Dedifferentiated amniotic fluid mesenchymal stem cell (primary cell): Measurements from ENCODE around the gene ZNF732.
"Not testable (repeated sequence)": the region's sequence is repeated elsewhere in the genome, so short reads cannot be mapped to it uniquely, and the experiment has no call there.

Source experiments
- DNase-seq: peaks from one replicate; pipeline ENCODE4 v3.0.0-alpha.2; 2016; ENCODE audit errors: extremely low spot score

ZNF732 gene

DNA sequence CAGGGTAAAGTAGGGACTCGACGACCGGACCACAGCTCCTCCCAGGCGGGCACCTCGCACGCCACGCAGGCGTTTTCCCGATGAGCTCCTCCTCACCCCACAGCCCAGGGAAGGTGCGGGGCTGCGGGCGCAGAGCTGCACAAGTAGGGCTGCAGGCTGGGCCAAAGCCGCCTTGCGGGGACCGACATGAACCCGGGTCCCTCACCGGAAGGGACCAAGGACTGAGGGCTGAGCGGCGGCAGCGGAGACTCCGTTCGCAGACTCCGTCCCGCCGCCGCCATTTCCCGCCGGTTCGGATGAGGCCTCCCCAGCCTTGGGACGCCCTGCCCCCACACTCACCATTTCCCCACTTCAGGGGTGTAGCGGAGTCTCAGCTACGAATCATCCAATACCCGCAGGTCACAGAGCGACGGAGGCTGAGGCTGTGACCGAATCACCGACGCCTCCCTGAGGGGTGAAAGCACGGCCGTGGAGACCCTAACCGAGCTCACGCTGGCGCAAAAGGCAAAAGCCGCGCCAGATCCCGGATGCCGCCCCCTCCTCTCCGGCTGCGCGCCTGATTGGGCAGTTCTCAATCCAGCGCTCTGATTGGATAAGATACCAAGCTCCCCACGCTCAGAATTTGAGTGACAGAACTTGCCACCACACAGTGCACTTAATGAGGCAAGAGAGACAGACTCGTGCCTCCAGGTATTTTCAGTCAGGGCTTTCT lies at the start of gene ZNF732:
Gene ZNF732, minus strand, starts transcription at position 506 of the 712 bp plus-strand sequence. Its CDS starts 164 bp downstream, at position 342.
- no peak for DNase-seq

DNA sequence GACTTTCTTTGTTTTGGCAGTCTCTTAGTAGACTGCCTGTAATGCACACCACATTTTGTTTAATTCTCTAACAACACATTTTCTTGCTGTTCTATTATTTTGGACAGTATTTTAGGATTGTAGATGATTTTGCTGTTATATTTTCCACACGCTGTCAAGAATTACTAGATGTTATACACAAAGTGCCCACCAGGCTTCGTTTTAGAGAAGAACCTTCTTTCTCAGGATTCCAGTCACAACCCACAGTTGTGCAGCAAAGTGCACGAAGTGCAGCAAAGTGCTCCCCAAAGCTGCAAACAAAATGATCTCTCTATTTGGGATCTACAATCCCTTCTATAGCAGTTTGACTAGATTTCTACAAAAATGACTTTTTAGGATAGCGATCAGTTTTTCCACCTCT lies 34.7 kb upstream of the ZNF732 start:
- no peak for DNase-seq

DNA sequence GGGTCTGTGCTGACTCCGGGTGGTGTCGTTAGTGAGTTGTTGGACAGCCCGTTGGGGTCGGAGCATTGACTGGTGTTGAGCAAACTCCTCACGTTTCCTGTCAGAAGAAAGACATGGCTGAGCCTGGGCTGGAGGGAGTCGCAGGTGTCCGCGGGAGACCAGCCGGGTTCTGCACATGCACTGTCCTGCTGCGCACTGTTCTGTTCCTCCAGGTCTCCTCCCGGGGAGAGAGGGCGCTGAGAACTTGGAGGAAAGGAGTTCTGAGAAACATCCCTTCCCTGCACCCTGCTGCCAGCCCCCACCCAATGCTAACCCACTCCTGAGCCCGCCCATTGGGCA lies 33.5 kb upstream of the ZNF732 start:
- no peak for DNase-seq

DNA sequence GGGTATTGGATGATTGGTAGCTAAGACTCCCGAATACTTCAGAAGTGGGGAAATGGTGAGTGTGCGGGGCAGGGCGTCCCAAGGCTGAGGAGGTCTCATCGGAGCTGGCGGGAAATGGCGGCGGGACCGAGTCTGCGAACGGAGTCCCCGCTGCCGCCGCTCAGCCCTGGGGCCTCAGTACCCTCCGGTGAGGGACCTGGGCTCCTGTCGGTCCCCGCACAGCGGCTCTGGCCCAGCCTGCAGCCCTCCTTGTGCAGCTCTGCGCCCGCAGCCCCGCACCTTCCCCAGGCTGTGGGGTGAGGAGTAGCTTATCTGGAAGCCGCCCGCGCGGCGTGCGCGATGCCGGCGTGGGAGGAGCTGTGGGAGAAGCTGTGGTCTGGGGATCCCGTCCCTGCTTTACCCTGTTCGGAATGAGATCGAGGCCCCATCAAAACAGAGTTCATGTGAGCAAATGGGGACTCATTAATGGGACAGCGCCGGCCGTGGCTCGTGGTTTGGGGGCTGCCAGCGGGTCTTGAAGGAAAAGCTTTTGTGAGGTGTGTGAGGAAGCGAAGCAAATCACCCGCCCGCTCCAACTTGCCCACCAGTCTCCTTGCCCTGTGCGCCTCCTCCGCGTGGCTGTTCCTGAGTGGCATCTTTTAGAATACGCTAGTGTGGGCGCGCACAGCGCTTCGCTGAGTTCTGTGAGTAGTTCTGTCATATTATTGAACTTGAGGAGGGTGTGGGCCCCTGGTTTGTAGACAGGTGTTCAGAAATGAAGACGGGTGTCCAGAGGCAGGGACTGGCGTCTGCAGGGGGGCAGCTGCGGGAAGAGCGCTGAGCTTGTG lies 32.9 kb upstream of the ZNF732 start:
- no peak for DNase-seq

DNA sequence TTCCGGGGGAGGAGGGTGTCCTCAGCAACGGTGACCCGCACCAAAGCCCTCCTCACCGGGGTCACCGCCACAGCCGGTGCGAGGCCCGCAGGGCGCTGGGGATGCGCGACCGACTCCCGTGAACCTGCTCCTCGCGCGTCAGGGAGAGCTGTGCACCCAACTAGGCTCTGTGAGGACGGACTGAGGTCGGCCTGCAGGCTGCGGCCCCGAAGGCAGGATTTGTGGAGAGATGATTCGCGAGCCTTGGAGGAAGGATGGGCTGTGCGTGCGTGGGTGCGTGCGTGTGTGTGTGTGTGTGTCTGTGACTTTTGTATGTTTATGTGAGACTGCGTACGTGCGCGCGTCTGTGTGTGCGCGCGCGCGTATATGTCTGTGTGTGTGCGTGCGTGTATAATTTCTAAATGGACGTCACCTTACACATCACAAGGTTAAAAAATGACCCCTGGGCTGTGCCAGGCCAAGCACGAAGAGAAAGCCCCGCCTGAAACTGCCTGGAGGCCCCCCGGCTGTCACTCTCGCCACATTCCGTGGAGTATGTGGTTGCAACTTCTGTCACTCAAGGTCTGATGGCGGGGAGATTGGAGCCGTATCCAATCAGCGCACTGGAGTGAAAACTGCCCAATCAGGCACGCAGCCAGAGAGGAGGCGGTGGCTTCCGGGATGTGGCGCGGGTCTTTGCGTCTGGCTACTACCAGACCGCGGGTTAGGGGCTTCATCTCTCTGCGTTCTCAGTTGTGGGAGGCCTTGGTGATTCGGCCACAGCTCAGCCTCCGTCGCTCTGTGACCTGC lies 32.1 kb upstream of the ZNF732 start, which contains the start of gene ZNF141:
Gene ZNF141, plus strand, starts transcription at position 672 of the 789 bp plus-strand sequence. CDS start 170 bp downstream, outside the sequence.
- peak; percentile 87 for DNase-seq

DNA sequence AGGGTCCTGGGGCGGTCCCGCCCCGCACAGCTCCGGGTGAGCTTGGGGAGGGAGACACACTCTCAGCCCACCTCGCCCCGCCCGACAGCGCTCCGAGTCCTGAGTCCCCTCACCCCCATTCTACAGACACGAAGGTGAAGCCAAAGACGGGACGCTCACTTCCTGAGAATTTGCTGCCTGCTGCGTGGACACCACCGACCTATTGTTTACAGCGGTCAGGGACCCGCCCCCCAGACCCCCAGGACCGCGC lies 31.5 kb upstream of the ZNF732 start:
- DNase-seq = no peak

DNA sequence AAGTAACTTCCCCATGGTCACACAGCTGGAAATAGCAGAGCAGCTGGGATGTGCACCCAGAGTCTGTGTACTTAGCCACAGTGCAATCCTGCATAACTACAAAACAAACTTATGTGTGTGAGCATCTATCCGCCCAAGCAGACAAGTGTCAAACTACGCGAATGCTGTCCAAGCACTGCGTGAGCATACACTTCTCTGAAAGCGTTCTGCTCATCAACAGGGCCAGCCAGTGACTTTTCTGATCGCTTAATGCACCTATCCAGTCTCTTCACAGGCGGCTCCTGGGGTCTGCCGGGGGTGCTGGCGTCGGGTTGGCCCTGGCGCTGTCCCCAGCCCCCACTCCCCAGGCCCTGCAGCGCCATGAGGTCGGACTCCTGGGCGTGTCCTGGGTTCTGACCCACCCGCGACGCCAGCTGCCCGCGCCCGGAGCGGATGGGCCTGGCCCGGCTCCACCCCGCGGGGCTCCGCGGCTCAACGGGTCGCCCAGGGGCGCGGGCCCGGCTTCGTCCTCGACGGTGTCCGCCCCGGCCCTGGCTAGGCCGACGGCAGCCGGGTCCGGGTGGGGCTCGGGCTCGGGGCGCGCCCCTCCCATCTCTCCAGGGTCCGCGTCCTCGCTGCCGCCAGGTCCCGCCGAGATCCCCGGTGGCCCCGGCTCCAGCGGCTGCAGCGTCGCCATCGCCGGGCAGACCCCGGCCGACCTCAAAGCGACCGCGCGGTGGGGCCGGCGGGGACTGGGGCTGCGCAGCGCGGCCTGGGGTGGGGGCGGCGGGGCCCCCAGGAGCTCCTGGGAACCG lies 31.0 kb upstream of the ZNF732 start:
- no peak for DNase-seq

DNA sequence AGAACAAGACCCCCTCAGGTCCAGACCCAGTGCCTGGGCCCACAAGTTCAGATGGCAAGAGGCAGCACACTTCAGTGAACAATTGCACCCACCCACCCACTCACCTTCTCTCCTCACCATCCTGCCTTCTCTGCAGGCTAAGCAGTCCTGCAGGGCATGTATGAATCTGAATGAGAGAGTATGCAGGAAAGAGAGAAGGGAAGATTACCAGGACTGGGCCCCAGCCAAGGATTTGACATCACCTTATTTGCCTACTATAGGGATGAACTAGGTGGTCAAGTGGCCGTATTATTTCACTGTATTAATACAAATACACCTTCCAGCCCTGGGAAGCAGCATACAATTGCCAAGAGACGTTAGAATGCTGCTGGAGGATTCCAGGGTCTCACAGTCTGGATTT lies 30.2 kb upstream of the ZNF732 start:
- no peak for DNase-seq

DNA sequence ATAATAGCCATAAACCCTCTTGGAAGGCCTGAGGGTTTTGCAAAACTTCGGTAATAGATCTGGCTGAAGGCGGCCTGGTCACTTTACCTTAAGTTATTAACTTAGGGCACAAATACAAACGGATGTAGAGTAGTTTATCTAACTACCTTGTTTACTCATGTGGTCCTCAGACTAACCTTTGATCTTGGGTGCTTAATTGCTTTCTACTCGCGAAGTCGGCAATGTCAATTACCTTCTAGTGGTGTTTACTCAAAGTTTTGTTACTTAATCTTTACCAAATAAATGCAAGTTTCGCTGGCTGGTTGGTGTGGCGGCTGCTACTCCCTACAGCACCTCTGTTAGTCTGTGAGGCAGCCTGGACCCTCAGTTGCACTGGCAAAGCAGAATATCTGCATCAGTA lies 23.5 kb upstream of the ZNF732 start:
- no peak for DNase-seq

DNA sequence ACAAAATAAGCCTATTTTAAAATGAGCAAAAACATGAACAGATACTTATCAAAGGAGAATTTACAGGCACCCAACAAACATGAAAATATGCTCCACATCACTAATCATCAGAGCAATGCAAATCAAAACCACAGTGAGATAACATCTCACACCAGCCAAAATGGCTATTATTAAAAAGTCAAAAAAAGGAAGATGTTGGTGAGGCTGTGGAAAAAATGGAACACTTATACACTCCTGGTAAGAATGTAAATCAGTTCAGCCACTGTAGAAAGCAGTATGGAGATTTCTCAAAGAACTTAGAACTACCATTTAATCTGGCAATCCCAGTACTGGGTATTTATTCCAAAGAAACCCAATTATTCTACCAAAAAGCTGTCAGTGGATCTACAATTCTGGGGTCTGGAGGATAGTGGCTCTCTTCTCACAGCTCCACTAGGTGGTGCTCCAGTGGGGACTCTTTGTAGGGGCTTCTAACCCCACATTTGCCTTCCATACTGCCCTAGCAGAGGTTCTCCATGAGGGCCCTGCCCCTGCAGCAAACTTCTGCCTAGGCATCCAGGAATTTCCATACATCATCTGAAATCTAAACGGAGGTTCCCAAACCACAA lies 9.1 kb upstream of the ZNF732 start:
- DNase-seq = no peak

DNA sequence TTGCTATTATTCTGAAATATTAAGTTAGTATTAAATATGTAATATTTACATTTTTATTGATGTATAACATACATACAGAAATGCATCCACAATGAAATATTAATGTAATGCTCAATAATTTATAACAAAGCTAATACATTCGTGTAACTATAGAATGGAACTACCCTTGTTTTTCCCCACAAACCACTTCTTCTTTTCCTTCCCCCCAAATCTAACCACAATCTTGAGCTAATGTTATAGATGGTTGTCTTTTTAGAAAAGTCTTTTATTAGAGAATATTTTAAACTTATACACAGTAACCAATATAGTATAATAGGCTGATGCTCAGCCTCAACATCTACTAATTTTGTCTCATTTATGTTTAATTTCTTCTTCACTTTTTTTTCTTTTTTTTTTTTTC lies 4.5 kb upstream of the ZNF732 start:
- no peak for DNase-seq

DNA sequence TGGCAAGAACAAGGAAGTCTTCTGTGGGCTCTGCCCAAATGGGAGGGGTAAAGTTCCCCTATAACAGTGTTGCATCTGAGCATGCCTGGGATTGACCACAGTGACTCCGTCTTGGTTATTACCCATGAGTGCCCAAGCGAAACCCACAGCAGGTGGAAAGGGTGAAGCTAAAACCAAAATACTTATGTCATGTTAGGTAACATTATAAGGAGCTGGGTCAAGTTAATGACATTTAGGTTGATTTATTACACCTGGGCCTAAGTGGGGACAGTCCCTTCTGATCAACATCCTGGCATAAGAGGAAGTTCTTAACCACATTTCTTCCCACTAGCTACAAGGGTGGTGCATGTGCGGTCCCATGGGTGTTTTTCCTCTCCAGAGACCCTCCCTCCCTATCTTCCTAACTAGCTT lies 1.3 kb upstream of the ZNF732 start:
- DNase-seq = no peak

DNA sequence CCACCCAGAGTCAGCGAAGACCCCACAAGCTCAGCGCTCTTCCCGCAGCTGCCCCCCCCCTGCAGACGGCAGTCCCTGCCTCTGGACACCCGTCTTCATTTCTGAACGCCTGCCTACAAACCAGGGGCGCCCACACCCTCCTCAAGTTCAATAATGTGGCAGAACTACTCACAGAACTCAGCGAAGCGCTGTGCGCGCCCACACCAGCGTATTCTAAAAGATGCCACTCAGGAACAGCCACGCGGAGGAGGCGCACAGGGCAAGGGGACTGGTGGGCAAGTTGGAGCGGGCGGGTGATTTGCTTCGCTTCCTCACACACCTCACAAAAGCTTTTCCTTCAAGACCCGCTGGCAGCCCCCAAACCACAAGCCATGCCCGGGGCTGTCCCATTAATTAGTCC lies 758 bp downstream of the ZNF732 start:
- not testable (repeated sequence) for DNase-seq

DNA sequence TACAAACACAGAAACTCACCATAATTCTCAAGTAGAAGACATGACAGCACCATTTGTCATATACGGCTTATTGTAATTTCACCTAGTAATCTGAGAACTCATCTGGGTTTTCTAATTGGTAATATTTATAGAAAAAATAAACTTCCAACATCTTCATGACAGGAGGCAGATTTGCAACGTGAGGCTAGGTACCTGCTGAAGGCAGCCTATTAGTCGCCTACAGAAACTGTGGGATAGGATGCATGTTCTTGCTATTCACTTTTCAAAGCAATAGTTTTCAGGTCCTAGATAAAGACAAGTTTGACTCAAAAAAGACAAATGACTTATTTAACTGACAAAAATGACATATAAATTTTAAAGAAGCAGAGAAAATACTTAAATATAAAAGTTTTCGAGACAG lies 2.9 kb downstream of the ZNF732 start:
- DNase-seq = no peak

DNA sequence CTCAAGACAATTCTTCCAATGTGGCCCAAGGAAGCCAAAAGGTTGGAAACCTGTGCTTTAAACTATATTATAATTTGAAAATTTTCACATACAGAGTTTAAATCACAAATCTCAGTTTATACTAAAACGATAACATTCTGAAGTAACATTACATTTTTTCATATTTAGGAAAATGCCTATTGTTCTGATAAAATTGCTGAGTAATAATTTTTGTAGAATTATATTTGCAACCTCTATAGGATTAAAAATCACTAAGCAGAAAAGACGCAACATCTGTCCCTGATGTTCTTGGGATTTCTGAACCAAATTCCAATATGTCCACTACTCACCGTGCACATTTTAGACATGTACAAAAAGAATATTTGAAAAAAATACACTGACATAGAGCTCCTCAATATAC lies 10.5 kb downstream of the ZNF732 start:
- no peak for DNase-seq

DNA sequence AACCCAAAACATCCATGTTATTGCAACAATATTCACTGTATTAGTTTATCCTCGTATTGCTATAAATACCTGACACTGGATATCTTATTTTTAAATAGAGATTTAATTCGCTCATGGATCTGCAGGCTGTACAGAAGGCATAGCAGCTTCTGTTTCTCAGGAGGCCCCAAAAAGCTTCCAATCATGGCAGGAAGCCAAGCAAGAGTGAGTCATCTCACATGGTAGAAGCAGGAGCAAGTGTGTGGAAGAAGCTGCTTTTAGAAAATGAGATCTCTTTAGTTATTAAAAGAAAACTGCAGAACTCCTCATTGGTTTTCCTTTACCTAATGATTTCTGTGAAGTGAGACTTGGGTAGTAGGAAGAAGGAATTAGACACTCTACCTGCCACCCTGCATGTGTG lies 16.4 kb downstream of the ZNF732 start:
- DNase-seq = no peak

DNA sequence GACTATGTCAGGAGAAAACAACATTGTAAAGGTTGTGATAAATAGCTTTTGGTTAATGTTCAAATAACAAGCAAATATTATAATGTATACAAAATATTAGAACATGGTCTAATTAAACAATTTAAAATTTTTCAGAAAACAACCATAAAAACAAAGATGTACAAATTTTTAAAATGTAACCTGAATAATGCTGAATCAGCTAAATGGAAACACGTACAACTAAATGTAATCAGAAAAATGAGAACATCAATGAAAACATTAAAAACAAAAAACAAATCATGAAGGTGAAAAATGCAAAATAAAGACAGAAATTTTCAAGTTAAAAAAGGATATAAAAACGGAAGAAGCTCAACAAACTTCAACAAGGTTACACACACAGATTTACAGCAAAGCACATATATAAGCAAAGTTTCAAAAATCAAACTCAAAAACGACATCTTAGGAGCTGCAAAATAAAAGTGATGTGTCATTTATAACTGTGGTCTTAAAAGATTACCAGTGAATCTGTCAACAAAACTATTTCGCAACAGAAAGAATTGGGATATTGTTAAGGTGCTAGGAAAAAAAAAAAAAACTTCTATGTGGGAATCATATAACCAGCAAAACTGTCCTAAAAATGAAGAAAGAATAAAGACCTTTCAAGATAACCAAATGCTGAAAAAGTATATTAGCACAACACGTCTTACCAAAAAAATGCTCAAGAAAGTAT lies 31.8 kb downstream of the ZNF732 start:
- DNase-seq = no peak

DNA sequence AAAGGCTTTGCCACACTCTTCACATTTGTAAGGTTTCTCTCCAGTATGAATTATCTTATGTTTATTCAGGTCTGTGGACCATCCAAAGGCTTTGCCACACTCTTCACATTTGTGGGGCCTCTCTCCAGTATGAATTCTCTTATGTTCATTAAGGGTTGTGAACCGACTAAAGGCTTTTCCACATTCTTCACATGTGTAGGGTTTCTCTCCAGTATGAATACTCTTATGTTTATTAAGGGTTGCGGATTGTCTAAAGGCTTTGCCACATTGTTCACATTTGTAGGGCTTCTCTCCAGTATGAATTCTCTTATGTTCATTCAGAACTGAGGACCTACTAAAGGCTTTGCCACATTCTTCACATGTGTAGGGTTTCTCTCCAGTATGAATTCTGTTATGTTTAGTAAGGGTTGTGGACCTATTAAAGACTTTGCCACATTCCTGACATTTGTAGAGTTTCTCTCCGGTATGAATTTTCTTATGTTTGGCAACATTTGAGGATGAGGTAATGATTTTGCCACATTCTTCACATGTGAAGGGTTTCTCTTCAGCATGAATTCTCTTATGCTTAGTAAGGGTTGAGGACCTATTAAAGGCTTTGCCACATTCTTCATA lies 33.7 kb downstream of the ZNF732 start:
- DNase-seq = no peak

DNA sequence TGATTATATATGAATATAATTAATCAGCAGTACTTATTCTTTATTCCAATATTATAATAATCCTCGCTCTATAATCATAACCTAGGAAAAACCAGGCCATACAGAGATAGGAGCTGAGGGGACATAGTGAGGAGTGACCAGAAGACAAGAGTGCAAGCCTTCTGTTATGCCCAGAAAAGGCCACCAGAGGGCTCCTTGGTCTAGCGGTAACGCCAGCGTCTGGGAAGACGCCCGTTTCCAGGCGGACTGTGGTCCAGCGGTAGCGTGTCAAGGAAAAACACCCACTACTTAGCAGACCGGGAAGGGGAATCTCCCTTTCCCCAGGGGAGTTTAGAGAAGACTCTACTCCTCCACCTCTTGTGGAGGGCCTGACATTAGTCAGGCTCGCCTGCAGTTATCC lies 46.0 kb downstream of the ZNF732 start:
- not testable (repeated sequence) for DNase-seq

DNA sequence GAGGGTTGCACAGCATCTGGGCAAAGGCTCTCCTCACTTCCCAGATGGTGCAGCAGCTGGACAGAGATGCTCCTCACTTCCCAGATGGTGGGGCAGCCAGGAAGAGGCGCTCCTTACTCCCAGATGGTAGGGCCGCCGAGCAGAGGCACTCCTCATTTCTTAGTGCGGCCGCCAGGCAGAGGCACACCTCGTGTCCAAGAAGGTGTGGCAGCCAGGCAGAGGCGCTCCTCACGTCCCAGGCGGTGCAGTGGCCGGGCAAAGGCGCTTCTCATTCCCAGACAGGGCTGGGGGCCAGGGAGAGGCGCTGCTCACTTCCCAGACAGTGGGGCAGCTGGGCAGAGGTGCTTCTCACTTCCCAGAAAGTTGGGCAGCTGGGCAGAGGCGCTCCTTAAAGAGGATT lies 48.8 kb downstream of the ZNF732 start:
- no peak for DNase-seq
